Central memory CD8-positive, alpha-beta T cell (primary cell): ENCODE data around the gene EDDM3A.
"Not testable (repeated sequence)": the region's sequence is repeated elsewhere in the genome, so short reads cannot be mapped to it uniquely, and the experiment has no call there.

Experiments
- ATAC-seq: fragments of 150-1000 bp; cut with Tn5 transposase; replicated peaks from 2 replicates; pipeline ENCODE4 v1.10.0; 2022; ENCODE audit warnings: mild to moderate bottlenecking, moderate FRiP score, moderate number of reproducible peaks; ENCODE audit not compliant: poor library complexity, severe bottlenecking; ENCODE audit errors: extremely low read depth
- DNase-seq, 2 donors: peaks; one replicate each; pipeline ENCODE4 v3.0.0; 2021; ENCODE audit warnings: low spot score in 2 of 2
- H3K27ac Mint-ChIP-seq: one replicate; pipeline ENCODE4 v1.8.0; 2022; ENCODE audit warnings: low read depth, mild to moderate bottlenecking, moderate library complexity, mixed read lengths
- H3K27me3 Mint-ChIP-seq: one replicate; pipeline ENCODE4 v1.8.0; 2022; ENCODE audit warnings: mixed read lengths
- H3K36me3 Mint-ChIP-seq: one replicate; pipeline ENCODE4 v1.8.0; 2022; ENCODE audit warnings: mild to moderate bottlenecking, moderate library complexity, mixed read lengths; ENCODE audit not compliant: insufficient read depth
- H3K4me1 Mint-ChIP-seq: one replicate; pipeline ENCODE4 v1.8.0; 2022; ENCODE audit warnings: mixed read lengths
- H3K4me3 Mint-ChIP-seq: one replicate; pipeline ENCODE4 v1.8.0; 2022; ENCODE audit warnings: mild to moderate bottlenecking, moderate library complexity, mixed read lengths
- H3K9me3 Mint-ChIP-seq: one replicate; pipeline ENCODE4 v1.8.0; 2022; ENCODE audit warnings: mixed read lengths

The EDDM3A gene

GRCh38 chr14:20742132-20742531 lies 3.6 kb upstream of the EDDM3A start:
- H3K4me3 Mint-ChIP-seq = no peak overlapping the region
- H3K9me3 Mint-ChIP-seq = no peaks in the 10 kb centered on the region
- DNase-seq = no peak
- no peak overlapping the region for H3K27ac Mint-ChIP-seq
- no peaks in the 10 kb centered on the region for H3K4me1 Mint-ChIP-seq
- H3K27me3 Mint-ChIP-seq = peaks cover 18% of the 10 kb centered on the region
- ATAC-seq = no peak
- peaks cover 3% of the 10 kb centered on the region for H3K36me3 Mint-ChIP-seq

GRCh38 chr14:20743556-20743955 lies 2.1 kb upstream of the EDDM3A start:
- no peak for ATAC-seq
- no peaks in the 10 kb centered on the region for H3K9me3 Mint-ChIP-seq
- no peak overlapping the region for H3K4me3 Mint-ChIP-seq
- DNase-seq = no peak
- no peak overlapping the region for H3K27ac Mint-ChIP-seq
- H3K27me3 Mint-ChIP-seq = peaks cover 32% of the 10 kb centered on the region
- H3K36me3 Mint-ChIP-seq = no peaks in the 10 kb centered on the region
- no peaks in the 10 kb centered on the region for H3K4me1 Mint-ChIP-seq

- DNase-seq (no peak), ATAC-seq (no peak)
- Mint-ChIP-seq H3K27ac (no peak overlapping the region), H3K4me3 (no peak overlapping the region), H3K27me3 (peaks cover 46% of the 10 kb centered on the region), H3K36me3 (no peaks in the 10 kb centered on the region), H3K4me1 (no peaks in the 10 kb centered on the region), H3K9me3 (peaks cover under 1% of the 10 kb centered on the region)
Observed at GRCh38 chr14:20746566-20746965, 879 bp downstream of the EDDM3A start.

- Mint-ChIP-seq H3K27me3 (peaks cover 53% of the 10 kb centered on the region), H3K36me3 (no peaks in the 10 kb centered on the region), H3K27ac (no peak overlapping the region), H3K4me1 (no peaks in the 10 kb centered on the region), H3K9me3 (peaks cover 8% of the 10 kb centered on the region), H3K4me3 (no peak overlapping the region)
- no peak for DNase-seq
- ATAC-seq = no peak
Observed at GRCh38 chr14:20748439-20748838, 2.8 kb downstream of the EDDM3A start.

GRCh38 chr14:20750194-20750593 lies 4.5 kb downstream of the EDDM3A start:
- Mint-ChIP-seq H3K4me3 (no peak overlapping the region), H3K4me1 (no peaks in the 10 kb centered on the region), H3K36me3 (no peaks in the 10 kb centered on the region), H3K9me3 (peaks cover 8% of the 10 kb centered on the region), H3K27me3 (peaks cover 53% of the 10 kb centered on the region), H3K27ac (no peak overlapping the region)
- DNase-seq (no peak), ATAC-seq (no peak)

- Mint-ChIP-seq H3K27ac (no peak overlapping the region), H3K9me3 (peaks cover 8% of the 10 kb centered on the region), H3K36me3 (no peaks in the 10 kb centered on the region), H3K27me3 (peaks cover 44% of the 10 kb centered on the region), H3K4me1 (no peaks in the 10 kb centered on the region), H3K4me3 (no peak overlapping the region)
- DNase-seq (no peak), ATAC-seq (no peak)
Observed at GRCh38 chr14:20751963-20752562, 6.4 kb downstream of the EDDM3A start.

- Mint-ChIP-seq H3K4me3 (no peak overlapping the region), H3K9me3 (peaks cover 8% of the 10 kb centered on the region)
- ATAC-seq = no peak
Observed at GRCh38 chr14:20754308-20754707, 8.6 kb downstream of the EDDM3A start.

GRCh38 chr14:20755037-20755436 lies 9.3 kb downstream of the EDDM3A start:
- H3K4me3 Mint-ChIP-seq = no peak overlapping the region
- H3K9me3 Mint-ChIP-seq = peaks cover 8% of the 10 kb centered on the region

More at GRCh38 chr14:20754308-20754707, 8.6 kb downstream of the EDDM3A start:
- H3K27me3 Mint-ChIP-seq = peaks cover 29% of the 10 kb centered on the region
- H3K27ac Mint-ChIP-seq = no peak overlapping the region
- H3K4me1 Mint-ChIP-seq = no peaks in the 10 kb centered on the region
- no peaks in the 10 kb centered on the region for H3K36me3 Mint-ChIP-seq
- no peak for DNase-seq

GRCh38 chr14:20757965-20758364 lies 12.3 kb downstream of the EDDM3A start:
- H3K4me3 Mint-ChIP-seq = no peak overlapping the region
- no peaks in the 10 kb centered on the region for H3K4me1 Mint-ChIP-seq
- ATAC-seq (no peak), DNase-seq (peak in 1 of 2 donors; percentile 19)
- no peaks in the 10 kb centered on the region for H3K36me3 Mint-ChIP-seq
- no peak overlapping the region for H3K27ac Mint-ChIP-seq
- no peaks in the 10 kb centered on the region for H3K9me3 Mint-ChIP-seq
- H3K27me3 Mint-ChIP-seq = peaks cover 6% of the 10 kb centered on the region

More at GRCh38 chr14:20755037-20755436, 9.3 kb downstream of the EDDM3A start:
- H3K4me1 Mint-ChIP-seq = no peaks in the 10 kb centered on the region
- DNase-seq (no peak), ATAC-seq (no peak)
- no peaks in the 10 kb centered on the region for H3K36me3 Mint-ChIP-seq
- H3K27me3 Mint-ChIP-seq = peaks cover 26% of the 10 kb centered on the region
- H3K27ac Mint-ChIP-seq = no peak overlapping the region

- not testable (repeated sequence) for H3K4me1 Mint-ChIP-seq, H3K36me3 Mint-ChIP-seq, DNase-seq, ATAC-seq, H3K4me3 Mint-ChIP-seq, H3K27ac Mint-ChIP-seq, H3K9me3 Mint-ChIP-seq, H3K27me3 Mint-ChIP-seq
Observed at GRCh38 chr14:20759465-20759864, 13.8 kb downstream of the EDDM3A start.

- ATAC-seq = no peak
- Mint-ChIP-seq H3K4me1 (no peaks in the 10 kb centered on the region), H3K4me3 (no peak overlapping the region), H3K27ac (no peak overlapping the region), H3K27me3 (peaks cover 6% of the 10 kb centered on the region), H3K9me3 (no peaks in the 10 kb centered on the region), H3K36me3 (no peaks in the 10 kb centered on the region)
- no peak for DNase-seq
Observed at GRCh38 chr14:20760950-20761349, 15.3 kb downstream of the EDDM3A start.

GRCh38 chr14:20768593-20768892 lies 22.9 kb downstream of the EDDM3A start:
- no peaks in the 10 kb centered on the region for H3K9me3 Mint-ChIP-seq
- no peaks in the 10 kb centered on the region for H3K36me3 Mint-ChIP-seq
- ATAC-seq (no peak), DNase-seq (no peak)
- H3K4me1 Mint-ChIP-seq = no peaks in the 10 kb centered on the region
- H3K4me3 Mint-ChIP-seq = no peak overlapping the region
- peaks cover 35% of the 10 kb centered on the region for H3K27me3 Mint-ChIP-seq
- H3K27ac Mint-ChIP-seq = no peak overlapping the region

- Mint-ChIP-seq H3K4me1 (no peaks in the 10 kb centered on the region), H3K36me3 (no peaks in the 10 kb centered on the region), H3K27me3 (peaks cover 35% of the 10 kb centered on the region)
Observed at GRCh38 chr14:20769421-20769820, 23.7 kb downstream of the EDDM3A start.

GRCh38 chr14:20772650-20773049 lies 27.0 kb downstream of the EDDM3A start:
- Mint-ChIP-seq H3K27ac (no peak overlapping the region), H3K27me3 (peaks cover 35% of the 10 kb centered on the region), H3K4me1 (no peaks in the 10 kb centered on the region), H3K36me3 (no peaks in the 10 kb centered on the region), H3K4me3 (no peak overlapping the region), H3K9me3 (no peaks in the 10 kb centered on the region)
- DNase-seq = no peak
- ATAC-seq = no peak

More at GRCh38 chr14:20769421-20769820, 23.7 kb downstream of the EDDM3A start:
- no peak for ATAC-seq
- no peaks in the 10 kb centered on the region for H3K9me3 Mint-ChIP-seq
- no peak overlapping the region for H3K4me3 Mint-ChIP-seq
- no peak for DNase-seq
- no peak overlapping the region for H3K27ac Mint-ChIP-seq
